Adipose tissue (tissue), 3 donors: ENCODE measurements around the gene RBM20. TPM values are rescaled to one million over a fixed set of nuclear protein-coding genes. Genes with fewer than 3 reads are reported as not detected.
"Not testable (repeated sequence)": the region's sequence is repeated elsewhere in the genome, so short reads cannot be mapped to it uniquely, and the experiment has no call there.

ENCODE experiments used
- H3K27ac ChIP-seq: one replicate; pipeline ENCODE4 v1.5.1; 2013; ENCODE audit warnings: low read depth, low read length
- WGBS, 3 donors: extraction: QIAGEN DNeasy Blood & Tissue Kit; methylation state at CpG; one replicate each; pipeline ENCODE4 v1.1.7; 2013; 5-methylcytosine and 5-hydroxymethylcytosine counted together
- polyA plus RNA-seq, 3 donors: library from polyadenylated mRNA; stranded (reverse); fragments of 200-250 nt; gene quantifications; one replicate each; pipeline ENCODE4 v1.2.3, GENCODE V29; 2013
- donor health status: healthy with polysubstance abuse.
- donor health status: Bipolar disorder and iron deficiency.
- donor health status: healthy.

RBM20 gene
- polyA plus RNA-seq, 3 donors = 0.67 to 7.1 (median 1.6) TPM

DNA sequence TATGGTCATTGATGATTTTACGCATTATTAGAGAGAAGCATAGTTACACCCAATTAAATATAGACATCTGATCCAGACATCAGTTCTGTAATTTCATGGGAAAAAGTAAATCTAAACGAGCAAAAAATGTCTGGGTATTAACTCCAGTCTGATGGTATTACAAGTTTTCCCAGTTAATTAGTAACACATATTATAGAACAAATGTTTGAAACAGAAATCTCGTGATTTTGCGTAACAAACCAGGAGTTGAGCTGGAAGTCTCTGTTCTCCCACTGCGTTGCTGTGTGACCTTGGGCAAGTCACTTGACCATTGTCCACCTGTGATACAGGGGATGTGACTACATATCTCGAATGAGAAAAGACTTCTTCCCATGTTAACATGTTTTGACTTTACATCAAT lies 43.3 kb downstream of the RBM20 start:
- no peak overlapping the region for H3K27ac ChIP-seq

DNA sequence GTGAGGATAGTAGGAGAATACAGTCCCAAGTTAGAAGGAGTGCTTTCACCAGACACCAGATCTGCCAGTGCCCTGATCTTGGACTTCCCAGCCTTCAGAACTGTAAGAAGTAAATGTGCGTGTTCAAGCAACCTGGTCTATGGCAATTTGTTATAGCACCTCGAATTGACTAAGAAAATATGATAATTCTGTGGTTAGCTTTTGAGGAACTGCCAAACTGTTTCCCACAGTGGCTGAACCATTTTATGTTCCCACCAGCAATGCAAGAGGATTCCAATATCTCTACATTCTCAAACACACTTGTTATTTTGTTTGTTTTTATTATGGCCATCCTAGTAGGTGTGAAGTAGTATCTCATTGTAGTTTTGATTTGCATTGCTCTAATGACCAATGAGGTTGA lies 47.0 kb downstream of the RBM20 start:
- 68 to 88% (median 79%) methylated on average over 2 of the region's 2 CpGs for WGBS, 3 donors
- H3K27ac ChIP-seq = no peak overlapping the region

More for the DNA sequence above, 43.3 kb downstream of the RBM20 start:
- WGBS, 3 donors = 70 to 91% (median 87%) methylated on average over 6 of the region's 6 CpGs

DNA sequence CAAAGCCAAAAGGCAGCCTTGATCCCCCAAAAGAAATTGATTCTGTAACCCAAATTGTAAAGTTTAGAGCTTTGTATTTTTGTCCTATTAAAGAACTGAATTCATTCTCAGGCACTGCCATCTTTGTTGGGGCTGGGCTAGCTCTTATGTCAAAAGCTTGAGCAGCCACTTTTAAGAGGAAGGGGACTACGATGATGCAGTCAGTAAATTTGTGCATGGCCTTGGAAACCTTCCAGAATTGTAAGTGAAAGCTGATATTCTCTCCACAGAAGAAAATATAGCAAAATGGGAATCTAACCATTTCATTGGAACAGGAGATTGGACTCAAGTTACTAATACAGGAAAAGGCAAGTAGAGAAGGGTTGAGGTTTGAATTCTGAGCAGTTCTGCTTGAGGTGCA lies 50.1 kb downstream of the RBM20 start:
- 42 to 70% (median 47%) methylated on average over 1 of the region's 1 CpG for WGBS, 3 donors
- no peak overlapping the region for H3K27ac ChIP-seq

DNA sequence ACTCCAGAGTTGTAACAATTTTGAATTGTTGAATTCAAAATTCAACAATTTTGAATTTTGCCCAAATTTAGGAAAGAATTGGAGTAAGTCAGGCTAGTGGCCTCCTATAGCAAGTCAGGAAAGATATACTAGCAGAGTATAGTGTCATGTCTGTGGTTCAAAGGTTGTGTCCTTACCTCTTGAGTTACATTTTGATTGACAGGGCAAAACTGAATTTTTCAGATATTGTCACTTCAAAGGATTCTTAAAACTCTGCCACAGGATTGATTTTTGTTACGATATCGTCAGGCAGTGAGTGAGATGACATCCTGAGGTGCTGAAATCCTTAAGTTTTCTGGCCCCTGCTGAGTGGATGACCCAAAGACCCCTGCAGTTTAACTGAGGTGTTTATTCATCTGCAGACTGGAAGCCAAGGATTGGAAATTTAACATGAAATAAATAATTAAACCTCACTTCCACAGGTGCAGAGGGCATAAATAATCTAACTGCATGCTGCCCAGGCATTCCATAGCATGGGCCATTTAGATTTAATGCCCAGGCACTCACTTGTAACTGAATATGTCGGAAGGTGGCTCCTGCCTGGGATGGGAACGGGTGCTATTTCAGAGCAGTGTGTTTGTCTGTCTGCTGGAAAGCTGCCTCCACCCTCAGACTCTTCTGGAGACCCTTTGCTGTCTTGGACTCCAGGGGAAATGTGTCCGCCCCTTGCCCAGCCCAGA lies 50.8 kb downstream of the RBM20 start:
- WGBS, 3 donors = 70 to 82% (median 78%) methylated on average over 5 of the region's 5 CpGs
- H3K27ac ChIP-seq = no peak overlapping the region

DNA sequence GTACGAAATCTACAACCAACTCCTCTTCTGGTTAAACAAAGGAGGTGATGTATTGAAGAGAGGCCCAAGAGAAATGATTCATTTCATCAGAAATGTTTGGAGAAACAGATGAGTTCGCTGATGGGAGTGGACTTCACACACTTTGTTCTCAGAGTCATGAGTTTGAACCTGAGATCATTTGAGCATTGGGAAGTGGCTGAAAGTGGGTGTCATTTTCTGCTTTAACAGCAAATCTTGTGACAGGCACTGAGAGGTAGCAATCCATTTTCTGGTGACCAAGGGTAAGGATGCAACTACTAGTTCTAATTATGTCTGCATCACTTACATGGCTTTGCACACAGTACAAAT lies 51.4 kb downstream of the RBM20 start:
- WGBS, 3 donors = 84 to 94% (median 86%) methylated on average over 2 of the region's 2 CpGs
- no peak overlapping the region for H3K27ac ChIP-seq

DNA sequence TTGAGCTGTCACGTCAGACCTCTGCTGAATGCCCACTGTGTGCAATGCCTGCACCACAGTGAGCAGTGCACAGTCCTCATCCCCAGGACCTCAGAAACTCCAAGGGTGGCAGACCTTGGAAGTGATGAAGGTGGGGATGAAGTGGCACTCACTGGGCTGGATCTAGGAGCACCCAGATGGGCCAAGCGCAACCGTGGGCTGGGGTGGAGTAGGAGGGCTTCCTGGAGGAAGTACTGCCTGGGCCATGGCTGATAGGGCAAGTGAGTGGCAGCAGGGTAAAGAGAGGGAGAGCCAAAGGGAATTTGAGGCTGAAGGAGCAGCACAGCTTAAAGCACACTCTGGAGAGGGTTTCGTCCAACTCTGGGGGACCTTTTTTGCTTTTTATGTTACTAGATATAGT lies 52.3 kb downstream of the RBM20 start:
- 72 to 76% (median 74%) methylated on average over 4 of the region's 4 CpGs for WGBS, 3 donors
- H3K27ac ChIP-seq = no peak overlapping the region

DNA sequence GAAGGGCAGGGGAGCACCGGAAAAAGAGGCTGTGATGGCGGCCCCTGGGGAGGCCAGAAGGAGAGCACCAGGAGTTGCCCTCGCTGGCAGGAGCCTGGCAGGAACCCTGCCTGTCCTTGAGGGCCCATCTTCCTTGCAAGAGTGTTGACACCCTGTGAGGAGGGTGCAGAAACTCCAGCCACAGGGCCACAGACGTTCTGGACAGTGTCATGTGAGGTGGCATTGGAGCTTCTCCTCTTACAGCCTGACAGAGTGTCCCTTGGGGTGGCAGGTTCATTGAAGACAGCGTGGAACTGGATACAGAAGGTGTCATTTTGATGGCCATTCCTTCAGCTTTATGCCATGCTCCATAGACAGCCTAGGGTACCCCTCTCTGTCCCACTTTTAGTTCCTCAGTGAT lies 54.2 kb downstream of the RBM20 start:
- WGBS, 3 donors = 69 to 87% (median 76%) methylated on average over 5 of the region's 5 CpGs
- H3K27ac ChIP-seq = no peak overlapping the region

DNA sequence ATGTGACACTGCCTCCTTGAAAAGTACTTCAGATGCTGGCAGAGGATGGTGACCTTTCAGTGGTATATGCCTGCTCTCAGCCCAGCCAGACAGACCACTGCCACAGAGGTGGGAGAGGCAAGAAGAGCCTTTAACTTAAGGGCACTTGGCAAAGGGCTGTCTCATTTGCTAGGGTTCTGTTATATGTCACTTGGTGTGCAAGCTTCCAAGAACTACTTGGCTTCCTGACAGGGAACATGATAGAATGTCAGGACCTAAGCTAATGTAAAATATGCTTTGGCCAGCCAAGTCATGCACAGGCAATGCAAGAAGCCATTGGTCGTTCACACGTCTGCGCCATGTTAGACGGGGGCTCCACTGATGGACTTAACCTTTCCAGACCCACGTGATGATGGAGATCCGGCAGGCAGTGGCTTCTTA lies 54.7 kb downstream of the RBM20 start:
- H3K27ac ChIP-seq = no peak overlapping the region
- WGBS, 3 donors = 69 to 80% (median 70%) methylated on average over 6 of the region's 6 CpGs

DNA sequence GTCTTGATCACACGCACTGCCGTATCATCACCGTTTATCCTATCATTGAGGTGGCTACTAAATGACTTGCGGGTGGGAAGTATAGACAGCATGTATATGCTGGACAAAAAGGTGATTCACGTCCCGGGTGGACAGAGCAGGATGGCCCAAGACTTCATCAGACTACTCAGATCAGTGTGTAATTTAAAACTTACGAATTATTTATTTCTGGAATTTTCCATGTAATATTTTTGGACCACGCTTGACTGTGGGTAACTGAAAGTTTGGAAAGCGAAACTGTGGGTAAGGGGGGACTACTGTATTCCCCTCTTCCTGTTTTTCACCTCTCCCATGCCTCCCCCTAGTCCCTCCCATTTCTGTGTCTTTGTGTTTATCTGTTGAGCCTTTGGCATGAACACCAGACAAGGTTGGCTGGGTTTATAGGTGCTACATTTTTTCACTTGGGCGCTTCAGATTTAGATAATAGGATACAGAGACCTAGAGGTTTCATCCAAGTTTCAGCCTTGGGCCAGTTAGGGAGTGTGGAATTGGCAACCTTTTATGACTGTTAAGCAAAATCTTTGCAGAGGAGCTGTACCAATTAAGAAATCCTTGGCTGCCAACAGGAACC lies 55.8 kb downstream of the RBM20 start:
- no peak overlapping the region for H3K27ac ChIP-seq
- 77 to 89% (median 83%) methylated on average over 10 of the region's 10 CpGs for WGBS, 3 donors

DNA sequence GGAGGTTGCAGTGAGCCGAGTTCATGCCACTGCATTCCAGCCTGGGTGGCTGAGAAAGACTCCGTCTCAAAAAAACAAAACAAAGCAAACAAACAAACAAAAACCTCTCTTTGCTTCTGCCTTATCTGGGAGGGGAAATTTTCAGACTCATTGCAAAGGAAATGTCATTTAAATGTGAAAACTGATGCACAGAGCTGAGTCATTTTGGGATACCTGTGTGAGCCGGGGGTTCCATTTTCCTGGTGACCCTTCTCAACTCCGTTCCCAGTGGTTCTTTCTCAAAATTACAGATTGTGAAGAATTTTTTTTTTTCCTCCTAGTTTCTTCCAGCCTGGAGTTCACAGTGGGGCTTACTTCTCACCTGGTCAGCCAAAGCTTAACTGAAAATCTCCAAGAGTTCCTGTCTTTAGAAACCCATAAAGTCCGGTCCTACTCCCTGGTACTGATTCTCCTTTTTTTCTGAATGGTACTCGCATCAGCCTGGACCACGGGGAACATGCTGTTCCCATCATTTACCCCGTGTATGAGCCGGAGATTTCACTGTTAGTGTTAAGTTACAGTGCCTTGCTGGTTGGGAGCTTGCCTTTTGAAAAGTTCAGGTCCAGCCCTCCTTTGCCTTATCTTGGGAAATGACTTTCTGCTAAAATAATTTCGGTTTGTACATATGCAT lies 56.9 kb downstream of the RBM20 start:
- H3K27ac ChIP-seq = no peak overlapping the region
- 72 to 79% (median 75%) methylated on average over 10 of the region's 10 CpGs for WGBS, 3 donors

DNA sequence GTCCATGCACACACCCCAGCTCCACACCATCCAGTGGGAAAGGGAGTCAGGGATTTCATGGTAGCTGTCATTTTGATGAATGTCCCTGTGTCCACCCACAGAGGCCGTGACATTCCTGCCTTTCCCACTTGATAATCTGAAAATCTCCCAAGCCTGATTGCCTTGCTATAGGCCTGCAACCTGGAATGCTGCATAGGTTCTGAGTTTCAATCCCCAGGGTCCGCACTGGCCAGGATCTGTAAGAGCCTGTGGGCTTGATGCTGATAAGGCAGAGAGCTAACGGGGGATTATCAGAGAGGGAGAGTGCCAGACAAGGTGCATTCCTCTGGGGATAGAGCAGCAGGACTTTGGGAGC lies 57.5 kb downstream of the RBM20 start:
- no peak overlapping the region for H3K27ac ChIP-seq
- WGBS, 3 donors = 61 to 85% (median 62%) methylated on average over 3 of the region's 3 CpGs

DNA sequence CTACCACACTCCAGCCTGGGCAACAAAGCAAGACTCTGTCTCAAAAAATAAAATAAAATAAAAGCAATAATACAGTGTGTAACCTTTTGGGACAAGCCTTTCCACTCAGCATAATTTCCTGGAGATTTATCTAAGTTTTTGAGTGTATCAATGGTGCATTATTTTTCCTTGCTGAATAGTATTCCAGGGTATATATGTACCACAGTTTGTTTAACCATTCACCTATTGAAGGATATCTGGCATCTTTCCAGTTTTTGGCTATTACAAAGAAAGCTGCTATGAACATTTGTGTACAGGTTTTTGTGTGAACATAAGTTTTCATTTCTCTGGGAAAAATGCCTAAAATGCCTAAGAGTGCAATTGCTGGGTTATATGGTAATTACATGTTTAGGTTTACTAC lies 59.9 kb downstream of the RBM20 start:
- H3K27ac ChIP-seq = no peak overlapping the region

DNA sequence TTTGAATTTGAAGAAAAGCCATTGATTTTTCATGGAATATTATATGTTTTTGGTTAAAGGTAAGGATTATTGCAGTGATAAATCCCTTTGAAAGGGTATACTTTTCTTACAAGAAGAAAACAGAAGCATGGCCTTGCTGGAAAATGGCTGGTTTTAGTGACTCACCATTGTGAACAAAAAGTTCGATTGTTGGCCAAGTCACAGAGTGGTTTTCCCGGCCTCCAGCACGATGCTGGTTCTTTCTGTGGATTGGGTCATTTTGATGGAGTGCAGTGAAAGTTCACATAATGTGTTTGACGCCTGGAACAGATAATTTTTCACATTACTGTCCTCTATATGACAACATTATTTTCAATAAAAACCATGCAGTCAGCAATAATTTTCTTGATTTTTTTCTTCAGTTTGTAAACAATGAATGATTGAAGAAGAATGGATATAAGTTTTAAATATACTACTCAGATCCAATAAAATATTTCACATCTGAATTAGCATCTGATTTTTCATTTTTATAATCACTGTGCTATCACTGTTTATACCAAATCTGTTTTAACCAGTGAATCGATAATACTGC lies 60.9 kb downstream of the RBM20 start:
- no peak overlapping the region for H3K27ac ChIP-seq
- 90 to 91% (median 91%) methylated on average over 5 of the region's 5 CpGs for WGBS, 3 donors

DNA sequence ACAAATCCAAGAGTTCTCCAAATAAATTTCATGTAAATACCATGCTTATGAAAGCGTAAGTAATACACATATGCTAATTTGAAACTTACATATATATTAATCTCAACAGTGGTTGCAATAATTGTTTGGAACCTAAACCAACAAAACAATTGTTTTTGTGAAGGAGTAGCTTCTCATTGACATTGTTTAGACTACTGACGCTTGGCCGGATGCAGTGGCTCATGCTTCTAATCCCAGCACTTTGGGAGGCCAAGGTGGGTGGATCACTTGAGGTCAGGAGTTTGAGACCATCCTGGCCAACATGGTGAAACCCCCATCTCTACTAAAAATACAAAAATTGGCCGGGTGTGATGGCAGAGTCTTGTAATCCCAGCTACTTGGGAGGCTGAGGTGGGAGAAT lies 61.5 kb downstream of the RBM20 start:
- not testable (repeated sequence) for H3K27ac ChIP-seq
- WGBS, 3 donors = 90 to 96% (median 92%) methylated on average over 4 of the region's 4 CpGs

DNA sequence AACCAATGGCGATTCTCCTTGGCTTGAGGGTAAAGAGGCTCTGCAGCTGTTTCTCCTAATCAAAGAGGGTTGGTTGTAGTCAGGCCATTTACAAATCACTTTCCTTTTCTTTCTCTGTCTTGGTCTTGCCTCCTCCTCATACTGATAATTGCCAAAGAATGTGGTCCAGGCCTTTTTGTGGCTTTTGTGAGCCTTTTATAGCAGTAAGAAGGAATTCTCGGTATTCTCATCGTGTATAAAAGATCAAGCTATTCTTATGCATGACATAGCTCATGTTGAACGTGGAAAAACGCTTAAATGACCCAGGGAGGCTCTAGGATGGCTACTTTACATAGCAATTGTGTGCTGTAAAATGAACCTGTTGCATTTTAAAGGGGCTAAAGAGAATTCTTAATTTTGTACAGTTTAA lies 62.6 kb downstream of the RBM20 start:
- 50 to 65% (median 62%) methylated on average over 5 of the region's 5 CpGs for WGBS, 3 donors
- H3K27ac ChIP-seq = no peak overlapping the region

DNA sequence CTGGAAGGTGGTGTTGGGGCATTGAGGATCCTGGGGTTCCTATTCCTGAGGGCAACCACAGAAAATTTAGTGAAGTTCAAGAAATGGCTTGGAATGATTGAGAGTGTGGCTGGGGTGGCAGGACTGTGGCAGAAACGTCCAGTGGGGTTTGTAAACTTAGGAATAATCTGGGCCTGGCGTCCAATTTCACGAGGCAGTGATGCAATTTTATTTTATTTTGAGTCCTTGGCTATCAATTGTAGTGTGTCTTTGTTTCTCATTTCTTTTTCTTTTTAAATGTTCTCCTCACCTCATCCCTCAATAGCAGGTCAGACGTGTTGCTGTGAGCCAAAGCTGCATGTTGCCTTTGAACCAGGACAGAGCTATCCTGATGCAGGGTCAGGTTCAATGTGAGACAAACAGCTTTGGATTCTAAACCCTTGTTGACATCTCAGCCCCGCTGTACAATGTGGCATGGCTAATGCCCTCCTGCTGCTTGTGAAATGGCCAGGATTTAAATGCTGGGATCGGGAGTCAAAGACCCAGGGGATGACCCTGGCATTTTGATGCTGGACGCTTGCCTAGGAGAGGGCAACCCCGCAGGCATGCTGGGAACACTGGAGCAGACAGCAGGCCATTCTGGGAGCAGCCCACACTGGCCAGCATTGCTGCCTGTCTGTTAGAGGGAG lies 64.8 kb downstream of the RBM20 start:
- no peak overlapping the region for H3K27ac ChIP-seq
- 71 to 75% (median 74%) methylated on average over 8 of the region's 8 CpGs for WGBS, 3 donors

DNA sequence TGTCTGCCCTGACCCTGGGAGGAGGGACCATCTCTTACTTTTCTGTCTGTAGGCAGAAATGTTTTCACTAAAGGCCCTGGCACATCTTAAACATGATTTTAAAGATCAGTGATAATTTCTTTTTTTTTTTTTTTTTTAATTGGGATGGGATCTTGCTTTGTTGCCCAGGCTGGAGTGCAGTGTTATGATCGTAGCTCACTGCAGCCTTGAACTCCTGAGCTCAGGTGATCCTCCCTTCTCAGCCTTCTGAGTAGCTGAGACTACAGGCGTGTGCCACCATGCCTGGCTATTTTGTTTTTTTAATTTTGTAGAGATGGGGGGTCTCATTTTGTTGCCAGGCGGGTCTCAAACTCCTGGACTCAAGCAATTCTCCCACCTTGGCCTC lies 65.3 kb downstream of the RBM20 start:
- H3K27ac ChIP-seq = no peak overlapping the region
- WGBS, 3 donors = 92 to 96% (median 93%) methylated on average over 3 of the region's 3 CpGs

DNA sequence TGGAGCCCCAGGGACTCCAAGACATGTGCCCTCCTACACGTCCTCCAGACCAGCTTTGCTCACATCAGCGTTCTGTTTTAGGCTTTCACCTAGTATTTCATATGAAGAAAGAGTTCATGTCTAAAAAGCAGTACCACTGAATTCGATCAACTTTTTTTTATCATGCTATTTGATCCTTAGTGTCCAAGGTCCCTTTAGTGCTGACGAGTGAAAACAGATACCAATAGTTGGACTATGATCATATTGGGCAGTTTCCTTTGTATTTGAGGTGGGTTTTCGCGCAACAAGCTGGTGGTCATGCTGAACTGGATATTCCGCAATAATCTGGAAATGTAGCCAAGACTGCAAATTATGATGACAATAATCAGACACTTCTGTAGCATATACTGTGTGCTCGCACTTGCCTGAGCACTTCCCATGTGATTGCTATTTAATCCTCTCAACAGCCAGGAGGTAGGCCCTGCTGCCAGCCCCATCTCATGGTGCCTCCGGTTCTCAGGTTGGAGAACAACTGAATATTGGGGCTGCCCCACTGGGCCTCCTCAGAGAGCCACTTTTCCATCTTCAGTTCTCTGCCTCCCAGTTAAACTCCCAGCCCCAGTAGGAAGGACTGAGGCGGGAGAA lies 65.9 kb downstream of the RBM20 start:
- no peak overlapping the region for H3K27ac ChIP-seq
- 88 to 90% (median 89%) methylated on average over 10 of the region's 10 CpGs for WGBS, 3 donors

DNA sequence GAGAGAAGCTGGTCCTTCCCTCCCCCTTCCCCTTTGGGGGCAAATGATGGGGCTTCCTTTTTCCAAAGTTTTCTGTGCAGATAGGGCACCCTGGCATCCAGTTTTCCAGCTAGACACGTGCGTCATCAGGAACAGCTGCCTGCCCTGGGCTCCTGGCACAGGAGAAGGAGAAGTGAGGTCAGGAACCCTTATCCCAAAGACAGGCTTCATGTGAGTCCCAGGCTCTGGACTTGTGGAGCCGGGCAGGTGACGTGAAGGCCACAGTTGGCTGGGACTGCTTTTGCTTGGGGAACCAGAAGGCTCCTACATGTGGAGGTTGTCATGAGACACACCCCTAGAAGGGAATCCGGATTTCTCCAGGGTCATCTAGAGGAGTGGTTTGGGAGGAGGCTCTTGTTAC lies 66.5 kb downstream of the RBM20 start:
- H3K27ac ChIP-seq = no peak overlapping the region
- WGBS, 3 donors = 87 to 95% (median 91%) methylated on average over 5 of the region's 5 CpGs
